Urothelium cell line (cell line): Measurements from ENCODE around the gene CLPTM1L.
"Not testable (repeated sequence)": the region's sequence is repeated elsewhere in the genome, so short reads cannot be mapped to it uniquely, and the experiment has no call there.

Source experiments
- DNase-seq: peaks from one replicate; pipeline ENCODE4 v3.0.0; 2011; ENCODE audit warnings: low spot score, mixed read lengths
- FAIRE-seq: peaks from 2 replicates; lab custom pipeline; 2011; peaks lifted over from hg19 to GRCh38; lab: Jason Lieb, UNC

CLPTM1L gene

GRCh38 chr5:1294206-1294834 is 50.6 kb downstream of the CLPTM1L start:
- no peak for DNase-seq
- no peak for FAIRE-seq

GRCh38 chr5:1293416-1294205 is 51.3 kb downstream of the CLPTM1L start:
- FAIRE-seq, result no peak
- DNase-seq, result no peak

GRCh38 chr5:1292846-1293415 is 52.0 kb downstream of the CLPTM1L start:
- FAIRE-seq, result no peak
- DNase-seq, result no peak

GRCh38 chr5:1292139-1292538 is 52.8 kb downstream of the CLPTM1L start:
- no peak for DNase-seq
- no peak for FAIRE-seq

- no peak for FAIRE-seq
These were observed 53.3 kb downstream of the CLPTM1L start for GRCh38 chr5:1291611-1292080.

GRCh38 chr5:1290956-1291355 is 53.9 kb downstream of the CLPTM1L start:
- DNase-seq, FAIRE-seq: not testable (repeated sequence)

More at GRCh38 chr5:1291611-1292080, 53.3 kb downstream of the CLPTM1L start:
- no peak for DNase-seq

GRCh38 chr5:1289559-1289958 is 55.3 kb downstream of the CLPTM1L start:
- DNase-seq, FAIRE-seq: not testable (repeated sequence)

- FAIRE-seq (no peak), DNase-seq (no peak)
These were observed 56.2 kb downstream of the CLPTM1L start for GRCh38 chr5:1288439-1289335.

- DNase-seq, result no peak
- no peak for FAIRE-seq
These were observed 59.0 kb downstream of the CLPTM1L start for GRCh38 chr5:1285883-1286291.

GRCh38 chr5:1285141-1285540 is 59.8 kb downstream of the CLPTM1L start:
- no peak for FAIRE-seq
- DNase-seq, result no peak

GRCh38 chr5:1284336-1284970 is 60.4 kb downstream of the CLPTM1L start:
- FAIRE-seq, result peak; percentile 35
- DNase-seq, result not testable (repeated sequence)

GRCh38 chr5:1283729-1284041 is 61.2 kb downstream of the CLPTM1L start:
- FAIRE-seq, DNase-seq: not testable (repeated sequence)

GRCh38 chr5:1282993-1283728 is 61.7 kb downstream of the CLPTM1L start:
- DNase-seq, result not testable (repeated sequence)
- FAIRE-seq, result peak; percentile 77

GRCh38 chr5:1282131-1282992 is 62.5 kb downstream of the CLPTM1L start:
- DNase-seq, result no peak

GRCh38 chr5:1281038-1281882 is 63.6 kb downstream of the CLPTM1L start:
- no peak for FAIRE-seq
- no peak for DNase-seq

More at GRCh38 chr5:1282131-1282992, 62.5 kb downstream of the CLPTM1L start:
- no peak for FAIRE-seq

- FAIRE-seq (no peak), DNase-seq (no peak)
These were observed 64.5 kb downstream of the CLPTM1L start for GRCh38 chr5:1280177-1281037.
